GM12873 (cell line): ENCODE measurements around the gene FBXO44.

Experiments
- CTCF ChIP-seq: IDR thresholded peaks from 2 replicates; pipeline ENCODE4 v1.5.1; 2012; ENCODE audit warnings: low read depth, mild to moderate bottlenecking, moderate library complexity, low read length, control low read depth; ENCODE audit not compliant: insufficient read depth; ENCODE audit errors: missing control alignments

FBXO44 gene

GRCh38 chr1:11653101-11653860 lies 1.4 kb upstream of the FBXO44 start:
- TF ChIP-seq CTCF = no peak

GRCh38 chr1:11653861-11654136 lies 878 bp upstream of the FBXO44 start:
- no peak for TF ChIP-seq CTCF

GRCh38 chr1:11654939-11655808 lies 497 bp downstream of the FBXO44 start:
- no peak for TF ChIP-seq CTCF

GRCh38 chr1:11657654-11658053 lies 3.0 kb downstream of the FBXO44 start:
- no peak for TF ChIP-seq CTCF

GRCh38 chr1:11658542-11658941 lies 3.9 kb downstream of the FBXO44 start:
- no peak for TF ChIP-seq CTCF

GRCh38 chr1:11659748-11660147 lies 5.1 kb downstream of the FBXO44 start:
- no peak for TF ChIP-seq CTCF

GRCh38 chr1:11661103-11661502 lies 6.4 kb downstream of the FBXO44 start:
- TF ChIP-seq CTCF = no peak
